B cell (primary cell): Measurements from ENCODE around the gene TAOK2. TPM values are rescaled to one million over a fixed set of nuclear protein-coding genes. Genes with fewer than 3 reads are reported as not detected.
A peak's percentile ranks its signal among the peaks of the same experiment; 100 is the strongest.

Experiments
- ATAC-seq: fragments of 200-7000 bp; cut with Tn5 transposase; one replicate; pipeline ENCODE4 v1.10.0; 2021; ENCODE audit warnings: low read depth, mild to moderate bottlenecking, moderate number of reproducible peaks, moderate library complexity
- CTCF ChIA-PET: fragments of 350-600 bp; sonication (Branson Sonifier 250); formaldehyde crosslinking; loops from one replicate; lab custom pipeline; 2021; ENCODE audit warnings: antibody characterized with exemption, inconsistent platforms; lab: Charles Lee
- POLR2A ChIA-PET: fragments of 350-600 bp; sonication (Branson Sonifier 250); formaldehyde crosslinking; loops from one replicate; lab custom pipeline; 2021; ENCODE audit warnings: antibody characterized with exemption; lab: Charles Lee
- DNase-seq: peaks from one replicate; pipeline ENCODE4 v3.0.0; 2013
- H2AFZ ChIP-seq: 2 replicates; pipeline ENCODE4 v1.6.1; 2012; ENCODE audit warnings: mild to moderate bottlenecking, low read depth, low read length; ENCODE audit not compliant: insufficient read depth, poor library complexity, severe bottlenecking
- H3K27ac ChIP-seq, 2 donors: 1 replicate in 1 of 2; 2 replicates in 1 of 2; pipeline ENCODE4 v1.5.1; 2012 to 2013; ENCODE audit warnings: low read length in 2 of 2, mild to moderate bottlenecking in 2 of 2, moderate library complexity in 1 of 2
- H3K27me3 ChIP-seq, 4 experiments: fragments of 200-600 bp in 1 of 4; sonication (generic) in 1 of 4; replicated peaks in 1 of 4; 1 replicate in 2 of 4; 2 replicates in 2 of 4; pipeline versions ENCODE4 v1.6.1 to v1.7.0; 2013 to 2016; ENCODE audit warnings: low read length in 3 of 4, mild to moderate bottlenecking in 2 of 4, mixed read lengths in 1 of 4, moderate library complexity in 1 of 4; ENCODE audit not compliant: insufficient read depth in 4 of 4, control insufficient read depth in 3 of 4; ENCODE audit errors: control extremely low read depth in 1 of 4
- H3K36me3 ChIP-seq, 2 experiments: replicated peaks in 1 of 2; 1 replicate in 1 of 2; 2 replicates in 1 of 2; pipeline versions ENCODE4 v1.6.1 to v1.7.1; 2013; ENCODE audit warnings: low read length in 1 of 2; ENCODE audit not compliant: insufficient read depth in 2 of 2, control insufficient read depth in 1 of 2; ENCODE audit errors: control extremely low read depth in 1 of 2, extremely low read depth in 1 of 2
- H3K4me1 ChIP-seq, 2 donors: fragments of 200-600 bp in 1 of 2; sonication (generic) in 1 of 2; 1 replicate in 1 of 2; 2 replicates in 1 of 2; pipeline versions ENCODE4 v1.5.1 to v1.6.1; 2013 to 2017; ENCODE audit warnings: low read length in 2 of 2; ENCODE audit not compliant: control insufficient read depth in 2 of 2, insufficient read depth in 2 of 2
- H3K4me2 ChIP-seq: replicated peaks from 2 replicates; pipeline ENCODE3; 2012; ENCODE audit warnings: mild to moderate bottlenecking, low read depth, low read length; ENCODE audit not compliant: poor library complexity, severe bottlenecking
- H3K4me3 ChIP-seq, 5 experiments: fragments of 200-600 bp in 1 of 5; sonication (generic) in 1 of 5; 1 replicate in 3 of 5; 2 replicates in 2 of 5; pipeline versions ENCODE4 v1.5.1 to v1.7.0; 2011 to 2016; ENCODE audit warnings: low read length in 4 of 5, mild to moderate bottlenecking in 4 of 5, low read depth in 2 of 5, control low read depth in 1 of 5, moderate library complexity in 1 of 5; ENCODE audit not compliant: insufficient read depth in 1 of 5; ENCODE audit errors: control extremely low read depth in 1 of 5, extremely low read depth in 1 of 5
- H3K79me2 ChIP-seq: fragments of 200-600 bp; sonication (generic); one replicate; pipeline ENCODE4 v1.6.0; 2016; ENCODE audit warnings: low read length; ENCODE audit not compliant: control insufficient read depth, insufficient read depth
- H3K9ac ChIP-seq: fragments of 200-600 bp; sonication (generic); 2 replicates; pipeline ENCODE4 v1.6.1; 2017; ENCODE audit warnings: mild to moderate bottlenecking, low read length, moderate library complexity
- H3K9me3 ChIP-seq, 3 donors: one replicate each; pipeline versions ENCODE4 v1.6.1 to v1.7.1; 2013; ENCODE audit warnings: low read length in 2 of 3; ENCODE audit not compliant: control insufficient read depth in 2 of 3, insufficient read depth in 1 of 3; ENCODE audit errors: control extremely low read depth in 1 of 3
- H4K20me1 ChIP-seq: 2 replicates; pipeline ENCODE4 v1.6.0; 2012; ENCODE audit warnings: mild to moderate bottlenecking, low read length; ENCODE audit not compliant: insufficient read depth, control insufficient read depth, poor library complexity, severe bottlenecking
- H3K27ac Mint-ChIP-seq: one replicate; pipeline ENCODE4 v1.8.0; 2021; ENCODE audit warnings: mixed read lengths
- H3K27me3 Mint-ChIP-seq: one replicate; pipeline ENCODE4 v1.8.0; 2021; ENCODE audit warnings: mixed read lengths
- H3K4me1 Mint-ChIP-seq: one replicate; pipeline ENCODE4 v1.8.0; 2021; ENCODE audit warnings: mixed read lengths
- H3K4me3 Mint-ChIP-seq: one replicate; pipeline ENCODE4 v1.8.0; 2021; ENCODE audit warnings: mixed read lengths
- H3K9me3 Mint-ChIP-seq: one replicate; pipeline ENCODE4 v1.8.0; 2022; ENCODE audit warnings: mixed read lengths; ENCODE audit not compliant: insufficient read depth
- CTCF ChIP-seq: fragments of 200-600 bp; IDR thresholded peaks from one replicate; pipeline ENCODE4 v1.8.0; 2022; ENCODE audit warnings: antibody characterized with exemption, mild to moderate bottlenecking
- EZH2 ChIP-seq: IDR thresholded peaks from 2 replicates; pipeline ENCODE4 v1.6.1; 2012; ENCODE audit warnings: borderline replicate concordance, low read depth, mild to moderate bottlenecking, moderate library complexity, low read length; ENCODE audit not compliant: insufficient read depth, poor library complexity, severe bottlenecking
- WGBS: methylation state at CpG from one replicate; pipeline ENCODE4 v1.1.5; 2013; ENCODE audit warnings: missing lambda C conversion rate; ENCODE audit not compliant: insufficient coverage; 5-methylcytosine and 5-hydroxymethylcytosine counted together
- intact Hi-C: fragments of 100-400 bp; cut with micrococcal nuclease; formaldehyde crosslinking; loops from one replicate; pipeline ENCODE4 v1.10.0; 2022
- polyA plus RNA-seq: library from polyadenylated mRNA; depleted of rRNA; stranded (reverse); fragments of >200 nt; gene quantifications from 2 replicates; pipeline ENCODE4 v1.2.3, GENCODE V29; 2012
- total RNA-seq, 2 donors: library from RNA; stranded (reverse); fragments of 120-200 nt in 1 of 2; gene quantifications; 1 replicate in 1 of 2; 2 replicates in 1 of 2; pipeline versions ENCODE4 v1.2.3 to v1.2.4, GENCODE V29; 2013 to 2022

The TAOK2 gene
- total and polyA plus RNA-seq, 2 donors (not counting 1 experiment from before 2014, with no cell fraction given): 30.3 to 50.8 TPM

DNA sequence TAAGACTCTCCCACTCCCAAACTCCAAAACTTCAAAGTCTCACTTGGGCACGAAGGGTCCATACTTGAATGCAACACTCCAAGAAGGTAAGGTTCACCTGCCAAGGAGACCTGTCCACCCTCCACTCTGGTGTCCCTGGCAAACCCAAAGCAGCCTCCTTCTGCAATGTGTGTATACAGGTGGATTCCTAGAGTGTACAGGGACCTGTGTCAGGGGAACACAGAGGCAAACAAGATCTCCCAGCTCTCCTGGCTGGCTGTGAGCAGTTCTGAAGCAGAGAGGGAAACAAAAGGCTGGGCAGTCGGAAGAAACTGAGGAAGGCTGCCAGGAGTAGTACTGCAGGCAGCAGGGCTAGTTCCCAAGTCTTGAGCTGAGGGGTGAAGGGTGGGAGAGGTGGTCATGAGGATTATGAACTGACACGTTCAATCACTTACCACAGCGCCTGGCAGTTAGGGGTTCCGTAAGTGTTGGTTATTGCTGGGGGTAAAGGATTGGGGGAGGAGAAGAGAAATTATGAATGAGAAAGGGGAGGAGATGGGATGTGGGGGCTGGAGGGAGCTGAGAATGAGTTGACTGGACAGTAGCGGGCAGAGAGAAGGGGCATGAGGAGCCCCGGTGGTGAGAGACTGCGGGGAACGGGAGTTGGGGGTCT, 48.4 kb upstream of the TAOK2 start:
- Histone ChIP-seq H4K20me1 (peaks cover 26% of the 10 kb centered on the region), H2AFZ (peak overlapping the region; percentile 96), H3K79me2 (peaks cover 32% of the 10 kb centered on the region), H3K9me3 (no peaks in the 10 kb centered on the region), H3K4me2 (peak overlapping the region; percentile 89), H3K27ac (peak overlapping the region in 1 of 2 donors; percentile 84), H3K36me3 (peaks cover 0 to 28% of the 10 kb centered on the region in 2 experiments), H3K4me3 (peak overlapping the region; percentile 2 to 95 (median 84)), H3K4me1 (peaks cover 14 to 21% of the 10 kb centered on the region in 2 donors), H3K9ac (peak overlapping the region; percentile 90), H3K27me3 (no peaks in the 10 kb centered on the region)
- TF ChIP-seq CTCF: no peak
- no peak for TF ChIP-seq EZH2
- intact Hi-C loops: loop anchor here (5.0 to 10.0 kb wide), 2 partner anchors 223 to 330 kb away; no protein-coding TSS in a partner anchor
- Mint-ChIP-seq H3K9me3 (no peaks in the 10 kb centered on the region), H3K27ac (peak overlapping the region; percentile 80), H3K27me3 (no peaks in the 10 kb centered on the region), H3K4me3 (peak overlapping the region; percentile 91), H3K4me1 (peaks cover 25% of the 10 kb centered on the region)
- peak; percentile 19 for DNase-seq
- no peak for ATAC-seq
- ChIA-PET POLR2A (interaction anchor here (0.6 to 1.7 kb wide), 5 partner anchors 12 to 430 kb away, joined by 3 to 11 read pairs (median 7); partner anchors contain the start of genes CD2BP2, TAOK2 and TMEM219), CTCF (interaction anchor here (1.1 to 2.0 kb wide), 6 partner anchors 36 to 226 kb away, joined by 3 to 9 read pairs (median 5); partner anchors contain the start of genes CDIPT, TAOK2 and TMEM219)
- 16% methylated on average over 7 of the region's 9 CpGs for WGBS
